ENCODE measurements around the gene SORBS1.

Gene SORBS1

DNA sequence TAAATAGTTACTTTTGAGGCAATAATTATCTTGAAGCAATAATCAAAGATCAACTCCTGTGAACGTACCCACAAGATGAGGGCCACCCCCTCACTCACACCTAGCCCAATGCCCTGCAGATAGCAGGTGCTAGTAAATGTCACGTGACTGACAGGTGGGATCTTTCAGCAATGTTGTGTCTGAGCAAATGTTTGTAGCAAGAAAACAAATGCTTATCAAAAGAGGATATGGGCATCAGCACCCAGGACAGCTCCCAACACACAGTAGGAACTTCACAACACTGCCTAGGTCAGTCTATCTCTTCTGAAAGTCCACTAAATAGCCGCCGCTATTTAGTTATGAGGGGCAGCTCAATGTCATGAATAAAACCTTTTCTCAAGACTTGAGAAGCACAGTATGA, 149.5 kb downstream of the SORBS1 start:
- no peaks in the 10 kb centered on the region for H4K20me1 ChIP-seq (ENCODE audit: low read depth, low read length)
- TF ChIP-seq, protein P1, sequence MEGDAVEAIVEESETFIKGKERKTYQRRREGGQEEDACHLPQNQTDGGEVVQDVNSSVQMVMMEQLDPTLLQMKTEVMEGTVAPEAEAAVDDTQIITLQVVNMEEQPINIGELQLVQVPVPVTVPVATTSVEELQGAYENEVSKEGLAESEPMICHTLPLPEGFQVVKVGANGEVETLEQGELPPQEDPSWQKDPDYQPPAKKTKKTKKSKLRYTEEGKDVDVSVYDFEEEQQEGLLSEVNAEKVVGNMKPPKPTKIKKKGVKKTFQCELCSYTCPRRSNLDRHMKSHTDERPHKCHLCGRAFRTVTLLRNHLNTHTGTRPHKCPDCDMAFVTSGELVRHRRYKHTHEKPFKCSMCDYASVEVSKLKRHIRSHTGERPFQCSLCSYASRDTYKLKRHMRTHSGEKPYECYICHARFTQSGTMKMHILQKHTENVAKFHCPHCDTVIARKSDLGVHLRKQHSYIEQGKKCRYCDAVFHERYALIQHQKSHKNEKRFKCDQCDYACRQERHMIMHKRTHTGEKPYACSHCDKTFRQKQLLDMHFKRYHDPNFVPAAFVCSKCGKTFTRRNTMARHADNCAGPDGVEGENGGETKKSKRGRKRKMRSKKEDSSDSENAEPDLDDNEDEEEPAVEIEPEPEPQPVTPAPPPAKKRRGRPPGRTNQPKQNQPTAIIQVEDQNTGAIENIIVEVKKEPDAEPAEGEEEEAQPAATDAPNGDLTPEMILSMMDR (IDR thresholded peaks at IDR 0.05; ENCODE audit: insufficient read depth, low read length, poor library complexity, severe bottlenecking): no peak
- no peak for TF ChIP-seq EZH2phosphoT487 (conservative IDR thresholded peaks at IDR 0.05; ENCODE audit: low read length)
- no peak overlapping the region for H3K27ac ChIP-seq (ENCODE audit: low read depth, low read length)
- H3K4me2 ChIP-seq (ENCODE audit: low read depth, low read length, poor library complexity, severe bottlenecking): no peak overlapping the region
- H3F3A ChIP-seq (ENCODE audit: insufficient read depth): no peaks in the 10 kb centered on the region
- no peaks in the 10 kb centered on the region for H3K9me2 ChIP-seq (replicated peaks; ENCODE audit: insufficient read depth, low read length)
- no peaks in the 10 kb centered on the region for H3K9me3 ChIP-seq (ENCODE audit: insufficient read depth, low read length)
- no peak overlapping the region for H2AFZ ChIP-seq (ENCODE audit: low read depth, low read length, severe bottlenecking)
- no peak overlapping the region for H3K4me3 ChIP-seq (ENCODE audit: insufficient read depth, low read length, poor library complexity, severe bottlenecking)
- H3K27me3 ChIP-seq (ENCODE audit: low read length): no peaks in the 10 kb centered on the region
- H3K79me2 ChIP-seq (ENCODE audit: insufficient read depth, low read length): no peaks in the 10 kb centered on the region
- H3K36me3 ChIP-seq (ENCODE audit: low read length): no peaks in the 10 kb centered on the region
- H3K9ac ChIP-seq (ENCODE audit: low read length): no peak overlapping the region

DNA sequence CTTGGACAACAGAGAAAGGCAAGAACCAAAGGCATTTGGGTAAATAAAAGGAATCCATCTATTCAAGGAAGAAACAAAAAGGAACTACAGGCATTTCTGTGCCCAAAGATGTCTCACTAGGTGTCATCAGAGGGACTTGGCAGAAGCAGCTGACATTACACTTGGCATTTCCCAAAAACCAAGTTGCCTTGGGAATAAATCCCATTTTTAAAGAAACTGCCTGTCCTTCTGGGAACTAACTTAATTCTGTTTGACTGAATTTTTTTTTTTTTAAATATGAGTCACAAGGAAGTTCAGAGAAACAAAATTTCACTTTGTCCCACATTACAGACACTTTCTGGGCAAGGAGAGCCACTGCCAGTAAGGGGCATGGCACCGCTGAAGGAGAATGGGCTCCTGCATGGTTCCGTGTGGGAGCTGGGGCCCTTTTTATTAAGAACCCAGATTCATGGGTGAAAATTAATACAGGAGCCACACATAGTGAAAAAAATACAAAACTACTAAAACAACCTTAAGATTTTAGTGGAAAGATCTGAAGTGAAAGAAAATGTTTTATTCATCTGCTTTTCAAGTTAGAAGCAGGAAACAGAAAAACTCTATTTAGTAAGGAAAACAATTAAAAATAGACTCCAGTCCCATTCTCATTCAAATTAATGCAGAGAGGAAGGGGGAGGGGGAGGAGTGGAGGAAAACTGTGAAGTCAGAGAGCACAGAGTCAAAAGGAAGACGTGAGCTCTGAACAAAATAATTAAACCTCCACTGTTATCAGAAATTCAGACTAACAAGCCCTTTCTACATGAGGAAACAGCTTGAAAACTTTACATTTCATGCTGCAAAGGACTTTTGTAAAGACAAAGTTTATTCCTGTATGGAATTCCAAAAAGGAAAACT, 151.9 kb downstream of the SORBS1 start:
- H3K4me2 ChIP-seq (ENCODE audit: low read depth, low read length, poor library complexity, severe bottlenecking): no peak overlapping the region
- H3K27me3 ChIP-seq (ENCODE audit: low read length): no peaks in the 10 kb centered on the region
- no peaks in the 10 kb centered on the region for H3K36me3 ChIP-seq (ENCODE audit: low read length)
- no peaks in the 10 kb centered on the region for H3K79me2 ChIP-seq (ENCODE audit: insufficient read depth, low read length)
- H3K9me3 ChIP-seq (ENCODE audit: insufficient read depth, low read length): no peaks in the 10 kb centered on the region
- H4K20me1 ChIP-seq (ENCODE audit: low read depth, low read length): no peaks in the 10 kb centered on the region
- TF ChIP-seq EZH2phosphoT487 (conservative IDR thresholded peaks at IDR 0.05; ENCODE audit: low read length): no peak
- TF ChIP-seq, protein P1 (IDR thresholded peaks at IDR 0.05; ENCODE audit: insufficient read depth, low read length, poor library complexity, severe bottlenecking): no peak
- no peak overlapping the region for H3K4me3 ChIP-seq (ENCODE audit: insufficient read depth, low read length, poor library complexity, severe bottlenecking)
- H3K27ac ChIP-seq (ENCODE audit: low read depth, low read length): no peak overlapping the region
- H3F3A ChIP-seq (ENCODE audit: insufficient read depth): no peaks in the 10 kb centered on the region
- no peak overlapping the region for H3K9ac ChIP-seq (ENCODE audit: low read length)
- no peaks in the 10 kb centered on the region for H3K9me2 ChIP-seq (replicated peaks; ENCODE audit: insufficient read depth, low read length)
- no peak overlapping the region for H2AFZ ChIP-seq (ENCODE audit: low read depth, low read length, severe bottlenecking)

DNA sequence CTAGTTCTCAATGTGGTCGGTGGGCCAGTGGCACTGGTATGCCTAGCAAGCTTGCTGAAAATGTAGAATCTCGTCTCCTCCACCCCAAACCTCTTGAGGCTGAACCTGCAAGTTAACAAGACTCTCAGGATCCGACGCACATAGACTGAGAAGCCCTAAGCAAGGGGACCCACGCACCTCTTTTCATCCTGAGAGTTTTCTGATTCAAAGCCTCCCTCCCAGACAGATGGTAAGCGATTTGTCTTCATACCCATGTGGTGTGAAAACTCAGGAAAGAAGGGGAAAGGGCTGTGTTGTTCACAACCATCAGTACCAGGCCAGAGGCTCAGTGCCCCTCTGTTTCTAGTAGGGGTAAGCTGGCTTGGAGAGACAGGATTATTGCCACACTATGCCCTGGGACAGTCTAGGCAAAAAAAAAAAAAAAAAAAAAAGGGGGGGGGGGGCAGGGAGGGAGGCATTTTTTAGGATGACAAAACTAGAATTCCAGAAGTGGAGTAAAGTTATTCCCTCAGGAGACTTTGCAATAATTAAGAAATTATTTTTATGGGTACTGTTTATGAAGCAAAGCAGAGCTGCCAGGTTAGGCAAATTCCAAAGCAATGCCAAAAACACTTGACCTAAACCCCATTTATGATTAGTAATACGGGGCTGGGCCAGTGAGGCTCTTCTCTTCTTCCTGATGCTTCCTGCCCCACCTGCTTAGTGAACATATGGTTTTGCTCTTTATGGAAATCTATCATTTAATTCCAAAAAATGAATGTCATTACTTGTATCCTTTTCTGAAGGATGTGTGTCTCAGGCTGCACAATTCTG, 152.8 kb downstream of the SORBS1 start:
- Histone ChIP-seq H3K79me2 (ENCODE audit: insufficient read depth, low read length) (no peaks in the 10 kb centered on the region), H3K9me2 (replicated peaks; ENCODE audit: insufficient read depth, low read length) (no peaks in the 10 kb centered on the region), H3F3A (ENCODE audit: insufficient read depth) (no peaks in the 10 kb centered on the region), H3K9me3 (ENCODE audit: insufficient read depth, low read length) (no peaks in the 10 kb centered on the region), H3K9ac (ENCODE audit: low read length) (no peak overlapping the region), H3K27me3 (ENCODE audit: low read length) (no peaks in the 10 kb centered on the region), H3K4me2 (ENCODE audit: low read depth, low read length, poor library complexity, severe bottlenecking) (no peak overlapping the region), H3K27ac (ENCODE audit: low read depth, low read length) (no peak overlapping the region), H4K20me1 (ENCODE audit: low read depth, low read length) (no peaks in the 10 kb centered on the region), H2AFZ (ENCODE audit: low read depth, low read length, severe bottlenecking) (no peak overlapping the region), H3K36me3 (ENCODE audit: low read length) (no peaks in the 10 kb centered on the region), H3K4me3 (ENCODE audit: insufficient read depth, low read length, poor library complexity, severe bottlenecking) (no peak overlapping the region)
- TF ChIP-seq, protein P1 (IDR thresholded peaks at IDR 0.05; ENCODE audit: insufficient read depth, low read length, poor library complexity, severe bottlenecking): no peak
- no peak for TF ChIP-seq EZH2phosphoT487 (conservative IDR thresholded peaks at IDR 0.05; ENCODE audit: low read length)

Measured in SU-DHL-6 (cell line).